HUES6 (cell line): Measurements from ENCODE around the gene SH2D4B.

Experiments
- H3K27ac ChIP-seq: 2 replicates; pipeline ENCODE4 v1.7.0; 2013; ENCODE audit warnings: low read depth, mild to moderate bottlenecking, low read length, inconsistent platforms
- H3K27me3 ChIP-seq: 2 replicates; pipeline ENCODE4 v1.6.1; 2013; ENCODE audit warnings: low read length; ENCODE audit not compliant: control insufficient read depth, insufficient read depth
- H3K36me3 ChIP-seq: 2 replicates; pipeline ENCODE4 v1.6.1; 2013; ENCODE audit warnings: low read length; ENCODE audit not compliant: control insufficient read depth, insufficient read depth
- H3K4me1 ChIP-seq: 2 replicates; pipeline ENCODE4 v1.6.1; 2013; ENCODE audit warnings: low read length; ENCODE audit not compliant: control insufficient read depth, insufficient read depth
- H3K4me3 ChIP-seq: 2 replicates; pipeline ENCODE4 v1.5.1; 2013; ENCODE audit warnings: low read depth, low read length
- H3K9ac ChIP-seq: one replicate; pipeline ENCODE4 v1.6.1; 2013; ENCODE audit warnings: mild to moderate bottlenecking, low read length
- H3K9me3 ChIP-seq: 2 replicates; pipeline ENCODE4 v1.6.1; 2013; ENCODE audit warnings: low read depth, low read length; ENCODE audit not compliant: control insufficient read depth, insufficient read depth

The SH2D4B gene

DNA sequence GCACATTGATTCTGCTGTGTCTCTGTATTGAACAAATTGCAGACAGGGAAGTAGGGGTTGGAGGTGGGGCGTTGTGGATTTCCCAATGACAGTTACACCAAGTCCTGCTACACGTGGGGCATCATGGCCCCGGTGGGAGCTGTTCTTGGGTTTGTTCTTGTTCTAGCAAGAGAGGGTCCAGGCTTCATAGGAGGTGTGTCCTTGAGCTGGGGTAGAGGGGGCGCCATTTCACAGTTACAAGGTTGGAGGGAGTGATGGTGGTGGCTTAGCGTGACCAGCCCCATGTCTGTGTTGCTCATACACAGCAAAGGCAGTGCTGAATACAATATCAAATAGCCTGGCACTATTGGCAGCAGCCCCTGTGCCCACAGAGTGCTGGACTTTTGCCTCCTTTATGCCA, 15.7 kb downstream of the SH2D4B start:
- no peaks in the 10 kb centered on the region for H3K9me3 ChIP-seq
- no peaks in the 10 kb centered on the region for H3K27me3 ChIP-seq
- H3K27ac ChIP-seq = no peak overlapping the region
- no peaks in the 10 kb centered on the region for H3K36me3 ChIP-seq
- no peak overlapping the region for H3K4me3 ChIP-seq
- no peak overlapping the region for H3K9ac ChIP-seq
- H3K4me1 ChIP-seq = peaks cover 11% of the 10 kb centered on the region

DNA sequence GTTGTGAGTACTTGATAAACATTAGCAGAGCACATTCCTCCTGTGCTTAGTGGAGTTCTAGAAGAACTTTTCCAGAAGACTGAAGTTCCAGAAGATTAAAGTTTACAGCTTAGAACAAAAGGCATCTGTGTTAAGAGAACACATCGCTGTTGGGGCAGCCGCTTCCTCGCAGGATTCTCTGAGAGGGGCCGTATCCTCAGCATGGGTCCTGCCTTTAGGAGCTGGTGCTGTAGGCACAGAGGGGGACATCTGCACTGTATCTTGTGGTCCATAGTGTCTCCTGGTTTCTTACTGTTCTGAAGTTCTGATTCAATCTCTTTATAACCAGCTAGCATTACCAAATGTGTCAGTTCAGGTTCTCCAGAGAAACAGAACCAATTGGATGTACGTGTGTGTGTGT, 16.3 kb downstream of the SH2D4B start:
- Histone ChIP-seq H3K9ac (no peak overlapping the region), H3K4me3 (no peak overlapping the region), H3K27me3 (no peaks in the 10 kb centered on the region), H3K27ac (no peak overlapping the region), H3K9me3 (no peaks in the 10 kb centered on the region), H3K36me3 (no peaks in the 10 kb centered on the region), H3K4me1 (peaks cover 11% of the 10 kb centered on the region)

DNA sequence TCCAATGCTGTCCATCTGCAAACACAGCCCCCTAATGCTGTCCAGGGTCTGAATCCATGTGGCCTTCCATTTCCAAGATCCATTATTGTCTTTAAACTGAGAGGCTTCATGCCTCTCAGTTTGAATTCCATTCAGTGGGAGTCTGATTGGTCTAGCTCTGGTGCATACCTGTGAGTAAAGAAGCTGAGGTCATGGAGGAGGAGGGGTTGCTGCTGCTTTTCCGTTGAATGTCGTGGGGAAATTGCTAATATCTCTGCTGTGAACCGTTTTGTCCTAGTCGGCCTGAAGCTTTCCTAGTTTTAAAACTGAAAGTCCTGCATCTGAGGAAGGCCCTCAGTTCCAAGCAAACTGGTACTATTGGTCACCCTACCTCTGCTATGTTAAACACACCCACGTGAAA, 17.7 kb downstream of the SH2D4B start:
- Histone ChIP-seq H3K4me1 (peaks cover 11% of the 10 kb centered on the region), H3K9me3 (no peaks in the 10 kb centered on the region), H3K4me3 (no peak overlapping the region), H3K9ac (no peak overlapping the region), H3K36me3 (no peaks in the 10 kb centered on the region), H3K27ac (no peak overlapping the region), H3K27me3 (no peaks in the 10 kb centered on the region)

DNA sequence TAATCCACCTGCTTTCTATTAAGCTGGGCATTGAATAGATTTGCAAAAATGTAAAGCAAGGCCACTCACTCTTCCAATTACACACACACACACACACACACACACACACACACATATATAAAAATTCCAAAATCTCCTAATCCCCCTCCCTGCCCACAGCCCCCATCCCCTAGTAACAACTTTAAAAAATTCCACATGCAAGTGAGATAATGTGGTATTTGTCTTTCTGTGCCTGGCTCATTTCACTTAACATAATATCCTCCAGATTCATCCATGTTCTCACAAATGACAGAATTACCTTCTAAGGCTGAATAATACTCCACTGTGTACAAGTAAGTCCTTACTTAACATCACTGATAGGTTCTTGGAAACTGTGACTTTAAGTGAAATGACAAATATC, 24.2 kb downstream of the SH2D4B start:
- H3K27ac ChIP-seq = no peak overlapping the region
- no peaks in the 10 kb centered on the region for H3K27me3 ChIP-seq
- H3K4me1 ChIP-seq = no peaks in the 10 kb centered on the region
- no peak overlapping the region for H3K9ac ChIP-seq
- H3K36me3 ChIP-seq = no peaks in the 10 kb centered on the region
- H3K9me3 ChIP-seq = no peaks in the 10 kb centered on the region
- H3K4me3 ChIP-seq = no peak overlapping the region

DNA sequence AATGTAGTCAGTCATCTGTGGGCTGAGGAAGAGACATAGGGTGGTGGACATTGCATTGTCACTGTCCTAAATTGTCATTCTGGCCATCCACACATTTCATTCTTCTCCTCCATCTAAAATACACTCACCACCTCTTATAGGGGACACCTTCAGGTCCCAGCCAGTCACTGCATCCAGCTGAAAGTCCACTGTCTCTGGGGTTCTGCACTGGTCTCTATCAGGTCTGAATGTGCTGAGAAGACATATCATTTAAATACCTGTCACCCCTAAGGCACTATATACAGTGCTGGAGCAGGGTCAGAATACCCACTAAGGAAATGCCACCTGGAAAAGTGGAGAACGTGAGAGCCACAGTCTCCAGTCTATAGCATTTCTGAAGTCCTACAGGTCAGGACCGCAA, 29.6 kb downstream of the SH2D4B start:
- no peaks in the 10 kb centered on the region for H3K36me3 ChIP-seq
- no peak overlapping the region for H3K4me3 ChIP-seq
- H3K9ac ChIP-seq = no peak overlapping the region
- H3K9me3 ChIP-seq = no peaks in the 10 kb centered on the region
- no peak overlapping the region for H3K27ac ChIP-seq
- H3K4me1 ChIP-seq = no peaks in the 10 kb centered on the region
- H3K27me3 ChIP-seq = no peaks in the 10 kb centered on the region

DNA sequence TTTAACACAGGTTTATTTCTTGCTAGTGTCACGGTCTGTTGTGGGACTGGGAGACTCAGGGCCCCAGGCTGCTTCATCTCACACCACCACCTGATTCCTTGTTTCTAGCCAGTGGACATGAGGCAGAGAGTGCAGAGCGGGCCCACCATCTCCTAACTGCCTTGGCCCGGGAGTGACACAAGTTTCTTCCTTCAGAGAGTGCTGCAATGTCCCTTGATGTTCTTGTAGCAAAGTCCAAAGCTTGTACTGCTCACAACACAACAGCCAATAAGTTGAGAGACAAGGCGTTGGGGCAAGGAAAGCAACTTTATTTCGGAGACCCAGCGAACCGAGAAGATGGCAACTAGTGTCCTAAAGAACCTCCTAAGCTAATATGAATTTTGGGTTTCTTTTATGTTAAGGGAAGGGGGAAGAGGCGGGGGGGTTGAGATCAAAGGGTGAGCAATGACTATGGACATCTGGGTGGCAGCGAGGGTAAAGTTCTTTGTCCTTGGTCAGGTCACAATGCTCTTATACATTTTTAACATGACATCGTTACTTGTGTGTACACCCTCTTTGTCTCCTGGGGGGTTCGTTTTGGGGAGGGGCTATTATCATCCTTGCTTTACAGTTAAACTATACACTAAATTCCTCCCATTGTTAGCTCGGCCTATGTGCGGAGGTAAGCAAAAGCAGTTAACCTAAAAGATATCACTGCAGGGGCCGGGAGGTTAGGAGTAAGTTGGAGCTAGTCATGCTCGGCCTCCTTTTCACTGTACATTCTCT, 31.6 kb downstream of the SH2D4B start:
- H3K36me3 ChIP-seq = no peaks in the 10 kb centered on the region

DNA sequence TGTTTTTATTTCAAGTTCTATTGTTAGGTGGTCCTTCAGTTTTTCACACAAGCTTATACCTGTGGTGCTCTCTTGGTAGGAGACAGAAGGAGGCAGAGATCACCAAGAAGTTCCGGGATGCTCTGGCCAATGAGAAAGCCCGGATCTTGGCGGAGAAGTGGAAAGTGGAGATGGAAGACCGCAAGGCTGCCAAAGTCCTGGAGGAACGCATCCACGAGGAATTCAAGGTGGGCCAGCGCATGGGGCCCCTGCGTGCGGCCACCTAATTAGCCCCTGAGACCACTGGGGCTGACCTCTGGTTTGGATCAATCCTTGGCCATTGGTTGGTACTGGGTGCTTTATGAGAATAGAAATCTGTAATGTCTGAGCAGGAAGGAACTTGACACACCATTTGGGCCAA, 33.6 kb downstream of the SH2D4B start:
- no peak overlapping the region for H3K4me3 ChIP-seq
- no peak overlapping the region for H3K9ac ChIP-seq
- no peaks in the 10 kb centered on the region for H3K36me3 ChIP-seq
- H3K27me3 ChIP-seq = no peaks in the 10 kb centered on the region
- H3K27ac ChIP-seq = no peak overlapping the region
- no peaks in the 10 kb centered on the region for H3K9me3 ChIP-seq
- H3K4me1 ChIP-seq = no peaks in the 10 kb centered on the region

More for the DNA sequence above, 31.6 kb downstream of the SH2D4B start:
- no peaks in the 10 kb centered on the region for H3K4me1 ChIP-seq
- no peak overlapping the region for H3K4me3 ChIP-seq
- H3K9me3 ChIP-seq = no peaks in the 10 kb centered on the region
- no peaks in the 10 kb centered on the region for H3K27me3 ChIP-seq
- no peak overlapping the region for H3K9ac ChIP-seq
- H3K27ac ChIP-seq = no peak overlapping the region

DNA sequence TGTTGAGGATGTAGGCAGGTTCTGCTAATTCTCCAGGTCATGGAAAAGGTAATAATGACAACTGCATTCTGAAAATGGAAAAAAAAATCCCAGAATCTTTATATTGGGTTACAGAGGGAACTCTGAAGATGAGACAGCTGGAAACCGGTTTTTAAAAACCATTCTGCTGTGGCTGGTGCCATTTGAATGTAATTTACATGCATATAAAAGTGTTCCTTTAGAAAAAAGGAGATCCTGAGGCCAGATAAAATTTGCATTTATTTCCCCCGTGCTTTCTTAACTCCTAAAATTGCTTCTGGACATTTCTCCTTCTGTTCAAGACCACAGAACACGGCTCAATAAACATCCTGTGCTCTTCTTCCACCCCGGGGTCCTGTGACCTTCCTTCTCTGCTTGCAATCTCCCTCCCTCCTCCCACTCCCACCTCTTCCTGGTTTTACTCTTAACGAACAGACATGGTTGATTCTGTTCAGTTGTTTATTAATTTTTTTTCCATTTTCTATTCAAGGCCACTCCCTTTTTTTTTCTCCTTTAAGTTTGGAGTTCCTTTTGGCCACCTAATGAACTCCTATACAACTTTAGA, 41.6 kb downstream of the SH2D4B start:
- peaks cover 2% of the 10 kb centered on the region; the same call in 1 of the 2 replicates for H3K9me3 ChIP-seq
- no peak overlapping the region for H3K27ac ChIP-seq
- H3K4me3 ChIP-seq = no peak overlapping the region
- no peaks in the 10 kb centered on the region for H3K36me3 ChIP-seq
- H3K4me1 ChIP-seq = no peaks in the 10 kb centered on the region
- H3K9ac ChIP-seq = no peak overlapping the region
- no peaks in the 10 kb centered on the region for H3K27me3 ChIP-seq

DNA sequence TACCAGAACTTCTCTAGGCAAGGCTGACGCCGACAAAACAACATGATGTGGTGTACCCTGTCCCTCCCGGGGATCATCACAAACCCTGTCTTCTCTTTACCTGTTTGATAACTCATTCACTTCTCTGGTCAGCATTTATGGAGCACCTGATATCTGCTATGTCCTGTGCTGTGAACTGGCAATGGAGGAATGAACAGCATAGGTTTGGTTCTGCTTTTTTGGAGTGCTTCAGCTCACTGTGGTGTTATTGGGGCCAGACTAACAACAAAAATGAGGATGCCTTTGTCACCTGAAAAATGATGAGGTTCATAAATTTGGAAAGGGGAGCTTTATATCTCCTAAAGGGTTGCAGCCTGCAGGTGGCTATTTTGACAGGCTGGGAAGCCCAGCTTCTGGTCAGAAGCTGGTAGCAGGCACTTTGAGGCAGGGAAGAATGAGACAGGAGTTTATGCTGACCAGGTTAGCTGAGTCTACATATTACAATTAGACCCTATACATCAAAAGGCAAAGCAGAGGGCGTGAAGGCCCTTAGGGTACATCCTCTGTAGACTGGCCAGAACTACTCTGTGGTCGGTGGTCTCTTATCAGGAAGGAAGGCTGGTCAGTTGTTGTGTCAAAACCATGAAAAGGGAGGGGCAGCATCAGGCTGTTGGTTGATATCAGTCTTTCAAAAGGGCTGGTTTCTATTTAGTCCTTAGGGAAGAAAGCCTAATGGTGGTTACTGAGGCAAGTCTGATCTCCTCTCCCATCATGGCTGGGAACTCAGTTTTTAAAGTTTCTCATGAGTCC, 42.3 kb downstream of the SH2D4B start:
- Histone ChIP-seq H3K27ac (no peak overlapping the region), H3K4me3 (no peak overlapping the region)

DNA sequence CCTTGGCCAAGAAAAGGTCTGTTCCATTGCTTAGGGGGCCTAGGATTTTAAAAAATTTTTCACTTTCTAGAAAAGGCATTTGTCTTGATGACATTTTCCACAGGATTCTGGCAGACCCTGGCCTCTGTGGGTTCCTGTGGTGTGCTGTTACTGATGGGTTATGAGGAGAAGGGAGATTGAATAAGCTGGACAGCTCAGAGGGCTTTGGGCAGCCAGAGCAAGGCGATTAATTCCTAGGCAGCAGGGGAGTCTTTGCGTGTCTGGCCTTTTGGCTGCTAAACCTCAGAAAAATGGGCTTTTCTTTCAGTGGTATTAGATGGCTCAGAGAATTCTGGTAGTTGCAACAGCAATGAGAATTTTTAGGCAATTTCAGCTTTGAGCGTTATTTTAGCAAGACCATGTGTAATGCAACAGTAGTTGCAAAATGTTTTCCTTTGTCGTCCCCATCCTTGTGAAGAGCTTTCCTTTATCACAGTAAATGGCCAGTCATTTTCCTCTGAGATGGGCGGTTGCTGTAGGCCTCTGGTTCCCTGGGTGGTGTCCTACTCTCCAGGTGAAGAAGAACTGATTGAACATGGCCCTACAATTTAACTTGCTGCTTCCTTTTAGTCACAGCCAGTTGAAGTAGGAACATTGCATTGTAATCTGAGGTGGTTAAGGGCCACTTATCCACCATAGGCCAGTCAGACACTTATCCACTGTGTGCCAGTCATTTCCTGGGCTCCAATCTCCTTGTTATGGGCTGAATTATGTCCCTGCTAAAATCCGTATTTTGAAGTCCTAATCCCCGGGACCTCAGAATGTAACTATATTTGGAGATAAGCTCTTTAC, 43.2 kb downstream of the SH2D4B start:
- Histone ChIP-seq H3K36me3 (no peaks in the 10 kb centered on the region), H3K27ac (no peak overlapping the region), H3K9ac (no peak overlapping the region), H3K4me1 (no peaks in the 10 kb centered on the region), H3K4me3 (no peak overlapping the region), H3K9me3 (peaks cover 2% of the 10 kb centered on the region; the same call in 1 of the 2 replicates), H3K27me3 (no peaks in the 10 kb centered on the region)

More for the DNA sequence above, 42.3 kb downstream of the SH2D4B start:
- no peaks in the 10 kb centered on the region for H3K4me1 ChIP-seq
- H3K27me3 ChIP-seq = no peaks in the 10 kb centered on the region
- H3K36me3 ChIP-seq = no peaks in the 10 kb centered on the region
- no peak overlapping the region for H3K9ac ChIP-seq
- peaks cover 2% of the 10 kb centered on the region; the same call in 1 of the 2 replicates for H3K9me3 ChIP-seq
